ENCODE data around the gene OR52K2.
"Not testable (repeated sequence)": the region's sequence is repeated elsewhere in the genome, so short reads cannot be mapped to it uniquely, and the experiment has no call there.

Gene OR52K2

GRCh38 chr11:4481240-4481582, 32.1 kb downstream of the OR52K2 start:
- no peak for DNase-seq

- no peak for DNase-seq
Measured at GRCh38 chr11:4482445-4482844, 33.4 kb downstream of the OR52K2 start, which contains the start of gene OR52K1. Gene OR52K1 (plus strand): TSS chr11:4482646. CDS start chr11:4488901, 6,255 bp downstream.

GRCh38 chr11:4484310-4484709, 35.2 kb downstream of the OR52K2 start:
- DNase-seq = no peak

GRCh38 chr11:4491405-4491804, 42.3 kb downstream of the OR52K2 start:
- DNase-seq = not testable (repeated sequence)

- no peak for DNase-seq
Measured at GRCh38 chr11:4491878-4492606, 42.9 kb downstream of the OR52K2 start.

- DNase-seq = no peak
Measured at GRCh38 chr11:4493480-4493818, 44.4 kb downstream of the OR52K2 start.

GRCh38 chr11:4495487-4495886, 46.4 kb downstream of the OR52K2 start:
- DNase-seq = no peak

- no peak for DNase-seq
Measured at GRCh38 chr11:4495986-4496385, 46.9 kb downstream of the OR52K2 start.

GRCh38 chr11:4496557-4497248, 47.6 kb downstream of the OR52K2 start:
- no peak for DNase-seq
